ENCODE data around the gene CABP2.

- TF ChIP-seq POLR2A (IDR thresholded peaks at IDR 0.05) (peak in 1 of 4 donors; percentile 56), CTCF (IDR thresholded peaks at IDR 0.05) (no peak)
These were observed 35.0 kb upstream of the CABP2 start for GRCh38 chr11:67558084-67558772.

All from upper lobe of left lung (tissue), 4 donors.